AG04449 (cell line): ENCODE results near the gene CADPS2.

Source experiments
- CTCF ChIA-PET: fragments of 350-600 bp; formaldehyde crosslinking; extraction: SDS; loops from one replicate; lab custom pipeline; 2021; ENCODE audit warnings: antibody characterized with exemption; lab: Yijun Ruan, JAX
- POLR2A ChIA-PET: fragments of 400-600, 350-600 bp; formaldehyde crosslinking; extraction: SDS; loops from one replicate; lab custom pipeline; 2020; ENCODE audit warnings: antibody characterized with exemption, inconsistent platforms; lab: Yijun Ruan, JAX
- DNase-seq: peaks from one replicate; pipeline ENCODE4 v3.0.0-alpha.2; 2010; ENCODE audit warnings: low read depth, low spot score
- H3K4me3 ChIP-seq: 2 replicates; pipeline ENCODE4 v1.5.1; 2011; ENCODE audit warnings: low read depth, mild to moderate bottlenecking, control low read depth, low read length
- CTCF ChIP-seq: IDR thresholded peaks from one replicate; pipeline ENCODE4 v1.5.1; 2011; ENCODE audit warnings: mild to moderate bottlenecking, moderate library complexity, low read length, control low read depth, inconsistent platforms; ENCODE audit not compliant: insufficient read depth; ENCODE audit errors: missing control alignments

The CADPS2 gene

DNA sequence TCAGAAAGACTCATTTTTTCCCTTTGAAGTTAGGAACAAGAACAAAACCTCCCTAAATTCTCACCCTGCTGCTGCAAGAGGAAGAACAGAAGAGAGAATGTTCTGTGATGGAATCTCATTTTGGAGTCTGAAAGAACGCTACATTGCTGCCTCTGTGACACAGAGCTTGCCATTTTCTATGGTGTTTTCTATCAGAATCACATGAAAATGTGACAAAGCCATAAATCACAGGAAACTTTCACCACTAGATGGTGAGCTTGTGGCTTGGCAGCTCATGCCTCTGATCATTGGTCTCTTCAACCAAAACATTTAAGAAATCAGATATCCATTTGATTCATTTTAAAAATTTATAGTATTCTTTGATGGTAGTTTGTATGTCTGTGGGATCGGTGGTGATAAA, 82.9 kb downstream of the CADPS2 start:
- no peak for TF ChIP-seq CTCF
- no peak for DNase-seq
- ChIA-PET POLR2A (no interaction called here), CTCF (no interaction called here)
- no peak overlapping the region for H3K4me3 ChIP-seq

DNA sequence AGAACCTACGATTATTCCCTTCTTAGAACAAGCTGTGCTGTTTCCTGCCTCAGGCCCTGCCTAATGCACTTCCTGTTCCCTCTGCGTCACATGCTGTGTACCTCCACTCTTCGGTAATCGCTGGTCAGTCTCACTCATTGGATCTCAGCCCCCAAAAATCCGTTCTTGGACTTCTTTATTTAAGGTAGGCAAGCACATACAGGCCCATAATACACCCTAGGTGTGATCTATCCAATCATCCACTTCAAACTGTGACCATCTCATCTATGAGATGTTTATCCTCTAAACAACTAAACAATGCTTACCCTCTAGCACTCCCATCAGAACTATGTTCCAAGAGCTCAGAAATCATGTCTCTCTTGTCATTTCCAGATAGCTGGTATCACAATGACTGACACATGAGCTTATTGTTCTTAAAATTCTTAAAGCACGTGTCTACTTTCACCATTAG, 83.9 kb downstream of the CADPS2 start:
- DNase-seq, result no peak
- POLR2A ChIA-PET, result no interaction called here
- no peak for TF ChIP-seq CTCF
- no peak overlapping the region for H3K4me3 ChIP-seq
- CTCF ChIA-PET, result no interaction called here

- no peak overlapping the region for H3K4me3 ChIP-seq
- CTCF ChIA-PET, result no interaction called here
- POLR2A ChIA-PET, result no interaction called here
- no peak for TF ChIP-seq CTCF
- no peak for DNase-seq
Measured at GRCh38 chr7:122791959-122792545, 94.2 kb downstream of the CADPS2 start.

GRCh38 chr7:122790591-122790990, 95.7 kb downstream of the CADPS2 start:
- ChIA-PET POLR2A (no interaction called here), CTCF (no interaction called here)
- TF ChIP-seq CTCF, result no peak

GRCh38 chr7:122790132-122790531, 96.1 kb downstream of the CADPS2 start:
- H3K4me3 ChIP-seq, result no peak overlapping the region
- no peak for DNase-seq
- ChIA-PET CTCF (no interaction called here), POLR2A (no interaction called here)
- no peak for TF ChIP-seq CTCF

More at GRCh38 chr7:122790591-122790990, 95.7 kb downstream of the CADPS2 start:
- H3K4me3 ChIP-seq, result no peak overlapping the region
- no peak for DNase-seq

- H3K4me3 ChIP-seq, result no peak overlapping the region
- POLR2A ChIA-PET, result no interaction called here
- TF ChIP-seq CTCF, result no peak
- no peak for DNase-seq
- CTCF ChIA-PET, result no interaction called here
Measured at GRCh38 chr7:122789156-122789555, 97.1 kb downstream of the CADPS2 start.
